Endothelial cell of umbilical vein (primary cell): ENCODE results near the gene FAM98A.

ENCODE experiments used
- CTCF ChIP-seq, 2 donors: IDR thresholded peaks; 1 replicate in 1 of 2; 2 replicates in 1 of 2; pipeline ENCODE4 v1.5.1; 2011; ENCODE audit warnings: low read length in 2 of 2, mild to moderate bottlenecking in 2 of 2, moderate library complexity in 2 of 2, control low read depth in 1 of 2, inconsistent platforms in 1 of 2, low read depth in 1 of 2; ENCODE audit not compliant: insufficient read depth in 1 of 2; ENCODE audit errors: extremely low read depth in 1 of 2
- EZH2 ChIP-seq: IDR thresholded peaks from 2 replicates; pipeline ENCODE4 v1.6.1; 2012; ENCODE audit warnings: borderline replicate concordance, low read depth, mild to moderate bottlenecking, moderate library complexity, low read length, inconsistent platforms; ENCODE audit not compliant: severe bottlenecking
- GATA2 ChIP-seq: IDR thresholded peaks from 2 replicates; pipeline ENCODE4 v1.7.0; 2011; ENCODE audit warnings: low read depth, mild to moderate bottlenecking, moderate library complexity, mixed read lengths, low read length; ENCODE audit not compliant: insufficient read length, insufficient read depth
- JUN ChIP-seq: IDR thresholded peaks from 2 replicates; pipeline ENCODE4 v1.6.1; 2011; ENCODE audit warnings: borderline replicate concordance, low read depth; ENCODE audit not compliant: insufficient read length, insufficient read depth
- MAX ChIP-seq: IDR thresholded peaks from 2 replicates; pipeline ENCODE4 v1.6.1; 2011; ENCODE audit not compliant: insufficient read depth, insufficient read length
- MYC ChIP-seq: IDR thresholded peaks from one replicate; pipeline ENCODE4 v1.6.1; 2011; ENCODE audit warnings: mild to moderate bottlenecking, low read depth, low read length
- POLR2A ChIP-seq: IDR thresholded peaks from 2 replicates; pipeline ENCODE4 v1.6.1; 2012; ENCODE audit warnings: low read depth, mild to moderate bottlenecking, control low read depth, low read length
- POLR2AphosphoS5 ChIP-seq: IDR thresholded peaks from 2 replicates; pipeline ENCODE4 v1.6.1; 2012; ENCODE audit warnings: low read depth, mild to moderate bottlenecking, control low read depth, low read length, moderate library complexity; ENCODE audit not compliant: insufficient read depth

GRCh38 chr2:33589444-33589843 lies 9.7 kb downstream of the FAM98A start:
- TF ChIP-seq CTCF (IDR thresholded peaks at IDR 0.05; ENCODE audit: extremely low read depth in 1 of 2, insufficient read depth in 1 of 2, low read depth in 1 of 2, low read length in 2 of 2) (no peak), MYC (no peak), POLR2A (no peak), EZH2 (no peak), POLR2AphosphoS5 (no peak), MAX (no peak), JUN (no peak), GATA2 (no peak)
